Colonic mucosa (tissue), 4 donors: ENCODE measurements around the gene ACSF3. TPM values are rescaled to one million over a fixed set of nuclear protein-coding genes. Genes with fewer than 3 reads are reported as not detected.
A peak's percentile ranks its signal among the peaks of the same experiment; 100 is the strongest.

Source experiments
- DNase-seq: peaks from one replicate; pipeline ENCODE4 v3.0.0-alpha.2; 2020
- H3K27ac ChIP-seq: fragments of 200-600 bp; one replicate; pipeline ENCODE4 v1.8.0; 2021
- H3K27me3 ChIP-seq: fragments of 200-600 bp; one replicate; pipeline ENCODE4 v1.8.0; 2021
- H3K36me3 ChIP-seq: fragments of 200-600 bp; one replicate; pipeline ENCODE4 v1.8.0; 2021
- H3K4me1 ChIP-seq: fragments of 200-600 bp; one replicate; pipeline ENCODE4 v1.8.0; 2021; ENCODE audit warnings: mild to moderate bottlenecking
- H3K4me3 ChIP-seq: fragments of 200-600 bp; one replicate; pipeline ENCODE4 v1.8.0; 2021
- H3K9ac ChIP-seq, 2 donors: one replicate each; pipeline ENCODE4 v1.7.0; 2013; ENCODE audit warnings: control low read depth in 2 of 2, low read depth in 2 of 2, low read length in 2 of 2
- H3K9me3 ChIP-seq: fragments of 200-600 bp; one replicate; pipeline ENCODE4 v1.8.0; 2021
- intact Hi-C: fragments of 100-400 bp; cut with DNase I; formaldehyde crosslinking; loops from one replicate; pipeline ENCODE4 v1.14.1; 2022
- total RNA-seq, 2 donors: library from RNA; stranded (reverse); fragmentation: NEBNext Ultra II Directional in 1 of 2; extraction: Animal tissue kit (Norgen Biotek cat#: 25700) in 1 of 2; gene quantifications; one replicate each; pipeline ENCODE4 v1.2.1, GENCODE V29; 2021
- TF ChIP-seq, protein P1 (sequence below): fragments of 200-600 bp; IDR thresholded peaks from one replicate; pipeline ENCODE4 v1.8.0; 2022; ENCODE audit warnings: antibody characterized with exemption, mild to moderate bottlenecking
- donor health status: healthy.
- donor health status: DM: no; HTN: no; CAD: no.
- donor health status: DM: no; HTN: no; CAD: no.

ACSF3 gene
- total RNA-seq, 2 donors from 2014 or later, result 60.2 TPM

DNA sequence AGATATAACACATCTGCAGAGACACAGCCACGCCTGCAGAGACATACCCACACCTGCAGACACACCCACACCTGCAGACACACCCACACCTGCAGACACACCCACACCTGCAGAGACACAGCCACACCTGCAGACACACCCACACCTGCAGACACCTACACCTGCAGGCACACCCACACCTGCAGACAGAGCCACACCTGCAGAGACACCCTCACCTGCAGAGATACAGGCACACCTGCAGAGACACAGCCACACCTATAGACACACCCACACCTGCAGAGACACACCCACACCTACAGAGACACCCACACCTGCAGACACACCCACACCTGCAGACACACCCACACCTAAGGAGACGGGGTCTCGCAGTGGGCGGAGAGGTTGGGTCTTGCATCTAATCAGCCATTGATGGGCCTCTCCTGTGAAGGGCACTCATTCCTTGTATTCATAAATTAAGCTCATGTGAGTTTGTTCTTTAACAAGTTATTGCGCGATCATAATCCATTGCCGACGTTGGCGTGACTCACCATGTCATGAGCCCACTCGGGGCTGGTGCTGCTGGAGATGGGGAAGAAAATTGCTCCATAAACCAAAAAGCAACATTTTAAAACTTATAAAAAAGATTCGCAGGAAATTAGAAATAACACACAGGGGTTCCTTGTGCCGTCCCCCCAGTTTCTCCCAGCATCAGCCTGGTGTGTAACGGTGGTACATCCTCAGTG lies 49.0 kb downstream of the ACSF3 start:
- H3K9ac ChIP-seq, result no peak overlapping the region
- no peak overlapping the region for H3K4me3 ChIP-seq
- H3K9me3 ChIP-seq, result no peaks in the 10 kb centered on the region
- intact Hi-C loops, result no loop called here
- no peaks in the 10 kb centered on the region for H3K27me3 ChIP-seq
- peak; percentile 44 for DNase-seq
- TF ChIP-seq, protein P1, sequence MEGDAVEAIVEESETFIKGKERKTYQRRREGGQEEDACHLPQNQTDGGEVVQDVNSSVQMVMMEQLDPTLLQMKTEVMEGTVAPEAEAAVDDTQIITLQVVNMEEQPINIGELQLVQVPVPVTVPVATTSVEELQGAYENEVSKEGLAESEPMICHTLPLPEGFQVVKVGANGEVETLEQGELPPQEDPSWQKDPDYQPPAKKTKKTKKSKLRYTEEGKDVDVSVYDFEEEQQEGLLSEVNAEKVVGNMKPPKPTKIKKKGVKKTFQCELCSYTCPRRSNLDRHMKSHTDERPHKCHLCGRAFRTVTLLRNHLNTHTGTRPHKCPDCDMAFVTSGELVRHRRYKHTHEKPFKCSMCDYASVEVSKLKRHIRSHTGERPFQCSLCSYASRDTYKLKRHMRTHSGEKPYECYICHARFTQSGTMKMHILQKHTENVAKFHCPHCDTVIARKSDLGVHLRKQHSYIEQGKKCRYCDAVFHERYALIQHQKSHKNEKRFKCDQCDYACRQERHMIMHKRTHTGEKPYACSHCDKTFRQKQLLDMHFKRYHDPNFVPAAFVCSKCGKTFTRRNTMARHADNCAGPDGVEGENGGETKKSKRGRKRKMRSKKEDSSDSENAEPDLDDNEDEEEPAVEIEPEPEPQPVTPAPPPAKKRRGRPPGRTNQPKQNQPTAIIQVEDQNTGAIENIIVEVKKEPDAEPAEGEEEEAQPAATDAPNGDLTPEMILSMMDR, result no peak
- no peaks in the 10 kb centered on the region for H3K4me1 ChIP-seq
- H3K36me3 ChIP-seq, result peaks cover 4% of the 10 kb centered on the region
- H3K27ac ChIP-seq, result no peak overlapping the region

DNA sequence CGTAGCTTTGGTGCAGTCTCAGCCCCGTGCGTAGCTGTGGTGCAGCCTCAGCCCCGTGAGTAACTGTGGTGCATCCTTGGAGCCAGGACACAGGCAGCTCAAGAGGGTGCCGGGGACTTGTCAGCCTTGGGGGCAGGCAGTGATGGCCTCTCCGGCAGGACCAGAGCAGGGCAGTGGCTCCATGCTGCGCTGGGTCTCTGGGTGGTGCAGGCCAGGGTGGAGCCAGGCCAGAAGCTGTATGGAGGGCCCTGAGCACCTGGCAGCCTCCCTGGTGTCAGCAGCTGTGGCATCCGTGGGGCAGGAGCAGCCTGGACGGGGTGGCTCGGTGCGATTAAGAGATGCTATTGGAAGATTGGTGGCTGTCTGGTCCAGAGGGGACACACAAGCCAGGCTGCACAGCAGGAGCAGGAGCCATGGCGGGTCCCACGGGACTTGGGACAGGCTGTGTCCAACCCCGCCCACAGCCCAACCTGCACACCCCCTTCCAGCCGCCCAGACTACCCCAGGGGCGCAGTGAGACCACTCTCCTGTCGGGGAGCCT lies 49.6 kb downstream of the ACSF3 start:
- intact Hi-C loops, result no loop called here
- TF ChIP-seq, protein P1, result no peak
- Histone ChIP-seq H3K27ac (no peak overlapping the region), H3K9me3 (no peaks in the 10 kb centered on the region), H3K4me1 (no peaks in the 10 kb centered on the region), H3K36me3 (peaks cover 4% of the 10 kb centered on the region), H3K9ac (no peak overlapping the region), H3K4me3 (no peak overlapping the region), H3K27me3 (no peaks in the 10 kb centered on the region)
- DNase-seq, result no peak

DNA sequence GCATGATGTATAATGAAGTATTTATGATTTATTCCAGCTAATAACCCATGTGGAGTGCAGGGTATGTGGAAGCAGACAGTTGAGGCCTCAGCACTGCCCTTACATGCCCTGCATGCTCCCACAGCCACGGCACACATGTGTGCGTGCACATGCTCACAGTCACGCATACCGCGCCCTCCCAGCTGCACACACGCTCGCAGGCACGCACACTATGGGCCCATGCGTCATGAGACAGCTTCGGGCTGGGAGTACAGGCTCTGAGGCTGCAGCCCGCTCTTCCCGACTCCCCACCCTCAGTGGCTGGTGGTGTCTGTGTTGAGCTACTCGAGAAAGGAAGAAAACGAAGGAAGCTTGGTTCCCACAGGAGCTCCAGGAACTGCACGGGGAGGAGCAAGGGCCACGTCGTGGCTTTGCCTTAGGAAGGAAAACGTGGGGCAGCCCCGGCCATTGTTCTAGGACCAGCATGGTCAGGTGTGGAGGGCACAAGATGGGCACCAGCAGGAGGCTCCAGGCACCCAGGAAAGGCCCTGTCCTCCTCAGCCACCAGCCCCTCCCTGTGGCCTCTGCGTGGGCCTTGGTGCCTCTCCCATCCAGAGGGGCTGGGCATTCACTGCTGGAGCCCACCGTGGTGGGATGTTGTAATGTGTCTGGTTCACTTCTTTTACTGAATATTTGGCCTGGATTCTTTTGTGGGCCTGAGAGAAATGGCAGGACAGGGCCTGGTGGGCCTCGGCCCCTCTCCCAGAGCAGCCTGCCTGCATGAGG lies 50.4 kb downstream of the ACSF3 start:
- no peaks in the 10 kb centered on the region for H3K27me3 ChIP-seq
- H3K4me3 ChIP-seq, result no peak overlapping the region
- H3K9ac ChIP-seq, result no peak overlapping the region
- no peak for DNase-seq
- TF ChIP-seq, protein P1, result no peak
- H3K36me3 ChIP-seq, result peaks cover 4% of the 10 kb centered on the region
- intact Hi-C loops, result no loop called here
- no peaks in the 10 kb centered on the region for H3K4me1 ChIP-seq
- H3K27ac ChIP-seq, result no peak overlapping the region
- no peaks in the 10 kb centered on the region for H3K9me3 ChIP-seq

DNA sequence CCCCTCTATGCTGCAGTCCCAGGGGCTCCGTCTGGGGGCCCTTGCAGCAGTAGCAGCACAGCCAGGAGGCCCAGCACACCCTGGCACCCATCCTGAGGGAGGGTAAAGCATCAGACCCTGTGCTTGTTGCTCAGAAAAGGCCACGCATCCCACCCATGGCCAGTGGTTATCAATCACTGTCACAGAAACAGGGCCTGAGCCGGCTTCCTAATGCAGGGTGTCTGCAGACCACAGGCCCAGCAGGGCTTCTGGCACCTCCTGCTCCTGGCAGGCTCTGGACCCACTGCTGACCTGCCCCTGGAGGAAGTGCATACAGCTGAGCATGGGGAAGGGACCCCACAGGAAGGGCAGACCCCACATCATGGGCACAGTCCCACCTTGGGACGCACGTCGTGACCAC lies 51.0 kb downstream of the ACSF3 start:
- Histone ChIP-seq H3K9ac (no peak overlapping the region), H3K27me3 (no peaks in the 10 kb centered on the region), H3K27ac (no peak overlapping the region), H3K4me3 (no peak overlapping the region), H3K4me1 (no peaks in the 10 kb centered on the region), H3K9me3 (no peaks in the 10 kb centered on the region), H3K36me3 (peaks cover 4% of the 10 kb centered on the region)
- no peak for DNase-seq
- TF ChIP-seq, protein P1, result no peak
- intact Hi-C loops, result no loop called here

DNA sequence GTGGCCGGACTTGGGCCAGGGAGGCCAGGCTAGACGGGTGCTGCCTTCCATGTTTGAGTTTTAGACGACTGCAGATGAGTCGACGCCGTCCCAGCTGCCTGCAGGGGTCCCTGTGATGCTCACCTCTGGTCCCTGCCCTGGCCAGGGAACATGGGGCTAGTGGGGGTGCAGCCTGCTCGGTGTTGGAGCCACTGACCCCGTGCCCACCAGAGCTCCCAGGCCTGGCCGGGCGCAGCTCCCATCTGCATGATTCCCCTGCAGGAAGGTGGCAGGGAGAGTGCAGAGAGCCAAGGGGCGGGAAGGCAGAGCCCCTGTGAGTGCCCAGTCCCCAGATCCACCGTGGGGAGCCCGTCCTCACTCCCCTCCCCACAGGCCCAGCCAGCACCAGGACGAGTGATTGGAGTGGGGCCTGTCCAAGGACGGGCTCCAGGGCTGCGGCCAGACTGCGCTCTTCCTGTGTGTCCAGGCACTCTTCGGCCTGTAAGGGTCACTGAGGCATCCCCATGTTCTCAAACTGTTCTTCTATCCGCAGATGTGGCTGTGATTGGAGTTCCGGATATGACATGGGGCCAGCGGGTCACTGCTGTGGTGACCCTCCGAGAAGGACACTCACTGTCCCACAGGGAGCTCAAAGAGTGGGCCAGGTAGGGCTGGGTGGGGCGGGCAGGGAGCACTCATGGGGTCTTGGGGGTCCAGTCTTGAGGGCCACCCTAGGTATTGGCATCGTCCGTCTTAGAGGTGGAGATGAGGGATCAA lies 51.9 kb downstream of the ACSF3 start:
- Histone ChIP-seq H3K9ac (no peak overlapping the region), H3K36me3 (peaks cover 4% of the 10 kb centered on the region), H3K27me3 (no peaks in the 10 kb centered on the region), H3K9me3 (no peaks in the 10 kb centered on the region), H3K4me3 (no peak overlapping the region), H3K4me1 (no peaks in the 10 kb centered on the region), H3K27ac (no peak overlapping the region)
- TF ChIP-seq, protein P1, result no peak
- intact Hi-C loops, result no loop called here
- DNase-seq, result no peak
